ENCODE measurements around the gene CYSLTR1. TPM values are rescaled to one million over a fixed set of nuclear protein-coding genes. Genes with fewer than 3 reads are reported as not detected.
A peak's percentile ranks its signal among the peaks of the same experiment; 100 is the strongest.
"Not testable (repeated sequence)": the region's sequence is repeated elsewhere in the genome, so short reads cannot be mapped to it uniquely, and the experiment has no call there.

The CYSLTR1 gene
- not detected in 2 replicates for total RNA-seq (2014; rRNA removed; shearing (Covaris generic))

DNA sequence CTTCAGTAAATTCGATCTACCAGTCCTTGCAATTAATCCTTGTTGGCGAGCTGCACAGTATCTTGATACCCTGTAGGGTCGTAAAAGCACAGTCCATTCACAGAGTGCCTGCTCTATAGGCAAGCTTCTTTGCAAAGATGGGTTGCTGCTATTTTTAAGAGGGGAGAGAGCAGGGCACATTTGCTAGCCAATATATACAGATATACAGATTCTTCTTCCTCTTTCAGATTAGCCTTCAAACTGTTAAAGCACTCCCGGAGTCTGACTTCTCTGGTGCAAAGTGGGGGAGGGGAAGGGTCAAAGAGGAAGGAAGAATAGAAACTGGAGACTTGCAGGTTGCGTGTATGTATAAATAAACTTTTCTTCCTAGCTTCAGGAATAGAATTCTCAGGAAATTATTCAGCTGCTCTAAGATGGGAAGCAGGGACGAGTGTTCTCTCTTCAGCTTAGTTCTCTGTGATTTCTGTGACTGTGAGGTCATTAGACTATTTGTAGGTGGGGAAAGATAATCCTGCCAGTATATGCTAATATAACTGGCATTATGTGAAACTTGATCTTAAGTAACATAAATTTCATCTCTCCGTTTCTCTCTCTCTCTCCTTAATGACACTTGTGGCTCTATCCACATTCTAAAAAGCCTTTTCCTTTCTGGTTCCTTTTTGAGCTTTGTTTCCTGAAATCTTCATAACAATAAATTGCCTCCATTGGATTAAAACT, at the start of gene CYSLTR1:
CYSLTR1 (minus strand) TSS at position 242 of the 717 bp plus-strand sequence. CDS start 53,865 bp downstream, outside the sequence.
- DNase-seq (ENCODE audit: low spot score): no peak

DNA sequence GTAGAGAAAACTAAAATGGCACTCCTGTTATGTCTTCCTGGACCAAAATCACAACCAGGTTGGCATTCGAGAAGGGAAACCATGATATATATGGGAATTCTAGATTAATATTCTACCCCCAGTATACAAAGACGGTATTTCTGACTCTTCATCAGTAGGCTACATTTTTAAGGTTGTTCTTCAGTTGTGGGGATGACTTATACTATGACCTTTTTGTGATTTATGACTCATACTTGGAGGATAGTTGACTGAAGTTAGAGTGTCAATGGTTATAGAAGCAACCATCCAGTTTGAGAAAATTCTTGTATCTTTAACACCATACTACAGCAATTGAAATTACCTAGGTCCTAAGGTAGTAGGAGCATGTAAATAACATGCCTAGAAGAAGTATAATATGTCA, 49.8 kb upstream of the CYSLTR1 start:
- no peak for DNase-seq (ENCODE audit: low spot score)

- DNase-seq (ENCODE audit: low spot score): peak; percentile 62
These were observed 48.5 kb upstream of the CYSLTR1 start for GRCh38 chrX:78375894-78376293.

- no peak for DNase-seq (ENCODE audit: low spot score)
These were observed 39.2 kb upstream of the CYSLTR1 start for GRCh38 chrX:78366576-78366975.

DNA sequence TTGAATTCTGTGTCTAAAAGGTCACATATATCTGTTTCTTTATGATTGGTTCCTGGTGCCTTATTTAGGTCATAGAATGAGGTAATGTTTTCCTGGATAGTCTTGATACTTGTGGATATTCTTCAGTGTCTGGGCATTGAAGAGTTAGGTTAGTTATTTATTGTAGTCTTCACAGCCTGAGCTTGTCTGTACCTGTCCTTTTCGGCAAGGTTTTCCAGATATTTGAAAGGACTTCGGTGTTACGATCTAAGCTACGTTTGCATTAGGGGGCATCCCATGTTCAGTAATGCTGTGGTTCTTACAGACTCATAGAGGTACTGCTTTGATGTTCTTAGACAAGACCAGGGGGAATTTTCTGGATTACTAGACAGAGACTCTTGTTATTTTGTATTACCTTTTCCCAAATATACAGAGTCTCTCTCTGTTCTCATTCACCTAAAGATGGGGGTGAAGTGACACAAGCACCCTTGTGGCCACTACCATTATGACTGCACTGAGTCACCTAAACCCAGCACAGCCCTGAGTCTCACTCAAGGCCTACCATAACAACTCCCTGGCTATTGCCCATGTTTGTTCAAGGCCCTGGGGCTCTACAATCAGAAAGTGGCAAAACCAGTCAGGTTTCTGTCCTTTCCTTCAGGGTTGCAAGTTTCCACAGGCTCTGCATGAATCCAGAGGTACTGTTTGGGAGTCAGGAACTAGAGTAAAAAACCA, 30.1 kb upstream of the CYSLTR1 start:
- DNase-seq (ENCODE audit: low spot score): no peak

DNA sequence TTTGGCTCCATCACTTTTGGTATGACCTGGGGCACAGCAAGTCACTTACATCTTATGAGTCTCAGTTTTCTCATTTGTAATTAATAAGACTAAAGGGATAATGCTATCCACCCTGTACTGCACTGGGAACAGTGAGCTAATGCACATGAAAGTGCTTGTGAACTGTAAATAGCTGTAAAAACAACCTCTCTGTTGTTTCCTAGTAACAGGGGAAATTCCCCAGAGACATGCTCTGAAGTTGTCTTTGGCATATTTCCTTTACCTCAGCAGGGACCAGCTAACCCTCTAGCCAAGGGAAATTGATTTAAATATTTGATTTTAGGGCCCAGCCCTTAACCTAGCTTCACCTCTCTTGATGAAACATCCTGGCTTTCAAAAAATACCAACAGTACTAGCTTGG, 6.1 kb upstream of the CYSLTR1 start:
- no peak for DNase-seq (ENCODE audit: low spot score)

GRCh38 chrX:78331708-78332107, 4.3 kb upstream of the CYSLTR1 start:
- no peak for DNase-seq (ENCODE audit: low spot score)

- no peak for DNase-seq (ENCODE audit: low spot score)
These were observed 3.1 kb upstream of the CYSLTR1 start for GRCh38 chrX:78330540-78330939.

DNA sequence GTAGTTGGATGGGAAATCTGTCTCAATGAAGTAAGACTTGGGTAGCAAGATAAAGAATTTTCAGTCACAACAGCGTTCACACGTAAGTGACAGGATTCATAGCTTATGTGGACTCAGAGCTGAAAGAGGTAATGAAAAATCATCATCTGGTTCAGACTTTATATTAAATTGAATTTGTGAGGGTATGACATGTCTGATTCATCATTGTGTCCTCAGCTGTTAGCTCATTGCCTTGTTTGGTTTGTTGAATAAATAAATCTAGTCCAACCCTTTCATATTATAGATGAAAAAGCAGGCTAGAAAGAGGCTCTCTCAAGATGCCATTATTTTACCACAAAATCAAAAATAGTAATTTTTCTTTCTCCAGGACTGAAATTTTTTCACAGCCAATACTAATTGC, 2.7 kb upstream of the CYSLTR1 start:
- no peak for DNase-seq (ENCODE audit: low spot score)

- DNase-seq (ENCODE audit: low spot score): no peak
These were observed 2.1 kb upstream of the CYSLTR1 start for GRCh38 chrX:78329486-78329885.

DNA sequence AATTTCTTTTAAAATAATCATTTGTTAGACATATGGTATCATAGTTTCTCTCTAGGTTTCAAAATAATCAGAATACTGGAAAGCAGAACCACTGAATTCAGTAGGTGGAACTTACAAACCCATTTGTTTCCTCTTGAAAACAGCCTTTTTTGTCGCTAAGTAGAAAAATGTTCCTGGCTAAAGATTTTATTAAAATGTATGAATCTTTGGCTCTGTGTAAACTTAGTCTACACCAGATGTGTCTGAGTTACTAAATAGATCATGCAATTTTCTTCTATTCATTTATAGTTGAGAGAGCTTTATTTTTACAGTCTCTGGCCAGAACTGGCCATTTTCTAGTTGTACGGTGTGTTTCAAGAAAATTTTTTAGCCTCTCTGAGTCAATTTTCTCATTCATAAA, 1.0 kb downstream of the CYSLTR1 start:
- DNase-seq (ENCODE audit: low spot score): no peak

- DNase-seq (ENCODE audit: low spot score): no peak
These were observed 4.5 kb downstream of the CYSLTR1 start for GRCh38 chrX:78322863-78323262.

DNA sequence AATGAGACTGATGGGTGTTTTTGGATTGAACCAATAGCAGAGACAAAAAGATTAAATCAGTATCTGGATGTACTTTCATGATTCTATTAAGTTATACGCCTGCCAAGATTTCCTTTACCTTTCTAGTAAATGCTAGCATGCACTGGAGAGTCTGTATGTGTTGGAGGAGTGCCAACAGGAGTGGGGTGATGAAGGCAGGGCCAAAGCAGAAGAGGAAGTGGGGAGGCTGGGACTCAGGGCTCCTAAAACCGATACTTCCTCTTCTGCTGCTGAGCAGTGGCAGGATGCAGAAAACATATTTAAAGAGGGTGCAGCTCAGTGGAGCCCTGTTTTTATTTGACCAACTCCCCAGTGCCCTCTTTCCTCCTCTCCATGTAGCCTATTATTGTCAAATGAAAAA, 5.6 kb downstream of the CYSLTR1 start:
- peak; percentile 12 for DNase-seq (ENCODE audit: low spot score)

- DNase-seq (ENCODE audit: low spot score): no peak
These were observed 11.1 kb downstream of the CYSLTR1 start for GRCh38 chrX:78316265-78316664.

GRCh38 chrX:78315745-78316144, 11.7 kb downstream of the CYSLTR1 start:
- DNase-seq (ENCODE audit: low spot score): no peak

DNA sequence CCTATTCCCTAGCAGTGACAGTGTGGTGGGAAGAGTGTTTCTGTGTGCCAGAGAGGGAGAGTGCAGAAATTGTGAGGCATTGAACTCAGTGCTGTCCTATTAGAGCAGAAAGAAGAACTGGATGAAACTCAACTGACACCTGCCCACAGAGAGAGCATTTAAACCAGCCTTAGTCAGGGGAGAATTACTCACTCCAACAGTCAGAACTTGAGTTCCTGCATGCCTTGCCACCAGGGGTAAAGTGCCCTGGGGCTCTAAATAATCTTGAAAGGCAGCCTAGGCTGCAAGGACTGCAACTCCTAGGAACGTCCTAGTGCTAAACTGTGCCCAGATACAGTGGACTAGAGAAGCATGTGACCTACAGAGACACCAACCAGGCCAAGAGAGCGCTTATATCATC, 12.8 kb downstream of the CYSLTR1 start:
- no peak for DNase-seq (ENCODE audit: low spot score)

- DNase-seq (ENCODE audit: low spot score): no peak
These were observed 13.9 kb downstream of the CYSLTR1 start for GRCh38 chrX:78313526-78313925.

- DNase-seq (ENCODE audit: low spot score): peak; percentile 12
These were observed 19.7 kb downstream of the CYSLTR1 start for GRCh38 chrX:78307665-78308064.

DNA sequence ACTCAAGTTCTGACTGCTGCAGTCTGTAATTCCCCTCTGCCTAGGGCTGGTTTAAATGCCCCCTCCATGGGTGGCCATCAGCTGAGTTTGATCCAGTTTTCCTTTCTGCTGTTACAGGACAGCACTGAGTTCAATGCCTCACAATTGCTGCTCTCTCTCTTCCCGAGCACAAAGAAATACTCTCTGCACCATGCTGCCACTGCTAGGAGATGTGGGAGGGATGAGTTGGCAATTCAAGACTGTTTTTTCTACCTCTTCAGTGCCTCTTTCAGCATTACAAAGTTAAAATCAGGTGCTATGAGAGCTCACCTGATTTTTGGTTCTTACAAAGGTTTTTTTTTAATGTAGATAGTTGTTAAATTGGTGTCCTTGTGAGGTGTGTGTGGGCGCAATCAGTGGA, 24.3 kb downstream of the CYSLTR1 start:
- no peak for DNase-seq (ENCODE audit: low spot score)

- not testable (repeated sequence) for DNase-seq (ENCODE audit: low spot score)
These were observed 26.5 kb downstream of the CYSLTR1 start for GRCh38 chrX:78300933-78301332.

DNA sequence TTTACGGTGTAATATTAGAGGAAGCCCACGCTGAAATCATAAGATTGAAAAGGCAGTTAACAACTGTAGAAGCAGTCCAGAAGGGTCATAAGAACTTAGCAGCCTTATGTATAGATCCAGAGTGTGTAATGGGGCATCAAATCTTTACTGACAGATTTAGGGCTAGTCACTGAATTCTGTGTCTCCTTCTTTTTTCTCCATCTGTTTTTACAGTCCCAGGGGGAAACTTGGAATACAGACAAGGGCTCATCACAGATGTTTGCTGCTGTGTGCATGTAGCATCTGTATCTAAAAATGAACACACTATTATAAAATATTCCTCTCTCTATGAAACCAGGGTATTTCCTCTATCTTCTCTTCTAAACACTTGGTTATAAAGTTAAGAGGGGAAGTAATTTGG, 43.9 kb downstream of the CYSLTR1 start:
- DNase-seq (ENCODE audit: low spot score): no peak

GRCh38 chrX:78237127-78237526, 90.3 kb downstream of the CYSLTR1 start:
- no peak for DNase-seq (ENCODE audit: low spot score)

DNA sequence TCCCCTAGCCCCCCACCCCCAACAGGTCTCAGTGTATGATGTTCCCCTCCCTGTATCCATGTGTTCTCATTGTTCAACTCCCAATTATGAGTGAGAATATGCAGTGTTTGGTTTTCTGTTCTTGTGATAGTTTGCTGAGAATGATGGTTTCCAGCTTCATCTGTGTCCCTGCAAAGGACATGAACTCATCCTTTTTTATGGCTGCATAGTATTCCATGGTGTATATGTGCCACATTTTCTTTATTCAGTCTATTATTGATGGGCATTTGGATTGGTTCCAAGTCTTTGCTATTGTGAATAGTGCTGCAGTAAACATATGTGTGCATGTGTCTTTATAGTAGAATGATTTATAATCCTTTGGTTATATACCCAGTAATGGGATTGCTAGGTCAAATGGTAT, 101.4 kb downstream of the CYSLTR1 start:
- not testable (repeated sequence) for DNase-seq (ENCODE audit: low spot score)

Data from HT-29 (cell line).